Lower lobe of right lung (tissue), 2 donors: ENCODE data around the gene OTOP2. TPM values are rescaled to one million over a fixed set of nuclear protein-coding genes. Genes with fewer than 3 reads are reported as not detected.

Source experiments
- ATAC-seq, 2 donors: fragments of 200-7000 bp; cut with Tn5 transposase; one replicate each; pipeline ENCODE4 v1.9.1; 2020 to 2022; ENCODE audit warnings: mild to moderate bottlenecking in 2 of 2, moderate library complexity in 2 of 2
- DNase-seq: peaks from one replicate; pipeline ENCODE4 v3.0.0-alpha.2; 2020
- H3K27ac ChIP-seq: fragments of 200-600 bp; one replicate; pipeline ENCODE4 v1.8.0; 2022
- H3K27me3 ChIP-seq: fragments of 200-600 bp; one replicate; pipeline ENCODE4 v1.8.0; 2022; ENCODE audit warnings: low read depth
- H3K36me3 ChIP-seq: fragments of 200-600 bp; one replicate; pipeline ENCODE4 v1.8.0; 2022; ENCODE audit warnings: mild to moderate bottlenecking
- H3K4me1 ChIP-seq: fragments of 200-600 bp; one replicate; pipeline ENCODE4 v1.8.0; 2022
- H3K4me3 ChIP-seq: fragments of 200-600 bp; one replicate; pipeline ENCODE4 v1.8.0; 2022; ENCODE audit warnings: mild to moderate bottlenecking
- H3K9me3 ChIP-seq: fragments of 200-600 bp; one replicate; pipeline ENCODE4 v1.8.0; 2022
- intact Hi-C: fragments of 100-400 bp; cut with DNase I; formaldehyde crosslinking; loops from one replicate; pipeline ENCODE4 v1.11.0; 2022
- total RNA-seq: library from RNA; stranded (reverse); fragmentation: NEBNext Ultra II Directional; extraction: Animal tissue kit (Norgen Biotek cat#: 25700); gene quantifications from one replicate; pipeline ENCODE4 v1.2.1, GENCODE V29; 2021
- TF ChIP-seq, protein P1 (sequence below): fragments of 200-600 bp; IDR thresholded peaks from one replicate; pipeline ENCODE4 v1.8.0; 2022; ENCODE audit warnings: antibody characterized with exemption, mild to moderate bottlenecking
- donor health status: DM: no; HTN: yes; CAD: no; lungs with severe emphysema.

The OTOP2 gene
- total RNA-seq, 1 donor from 2014 or later, result not detected

- Histone ChIP-seq H3K4me1 (no peaks in the 10 kb centered on the region), H3K4me3 (no peak overlapping the region), H3K36me3 (no peaks in the 10 kb centered on the region), H3K27me3 (peaks cover 43% of the 10 kb centered on the region), H3K27ac (no peak overlapping the region), H3K9me3 (no peaks in the 10 kb centered on the region)
- ATAC-seq, result no peak
- intact Hi-C loops, result no loop called here
- DNase-seq, result no peak
- TF ChIP-seq, protein P1, sequence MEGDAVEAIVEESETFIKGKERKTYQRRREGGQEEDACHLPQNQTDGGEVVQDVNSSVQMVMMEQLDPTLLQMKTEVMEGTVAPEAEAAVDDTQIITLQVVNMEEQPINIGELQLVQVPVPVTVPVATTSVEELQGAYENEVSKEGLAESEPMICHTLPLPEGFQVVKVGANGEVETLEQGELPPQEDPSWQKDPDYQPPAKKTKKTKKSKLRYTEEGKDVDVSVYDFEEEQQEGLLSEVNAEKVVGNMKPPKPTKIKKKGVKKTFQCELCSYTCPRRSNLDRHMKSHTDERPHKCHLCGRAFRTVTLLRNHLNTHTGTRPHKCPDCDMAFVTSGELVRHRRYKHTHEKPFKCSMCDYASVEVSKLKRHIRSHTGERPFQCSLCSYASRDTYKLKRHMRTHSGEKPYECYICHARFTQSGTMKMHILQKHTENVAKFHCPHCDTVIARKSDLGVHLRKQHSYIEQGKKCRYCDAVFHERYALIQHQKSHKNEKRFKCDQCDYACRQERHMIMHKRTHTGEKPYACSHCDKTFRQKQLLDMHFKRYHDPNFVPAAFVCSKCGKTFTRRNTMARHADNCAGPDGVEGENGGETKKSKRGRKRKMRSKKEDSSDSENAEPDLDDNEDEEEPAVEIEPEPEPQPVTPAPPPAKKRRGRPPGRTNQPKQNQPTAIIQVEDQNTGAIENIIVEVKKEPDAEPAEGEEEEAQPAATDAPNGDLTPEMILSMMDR, result no peak
Observed at GRCh38 chr17:74941128-74941725, 17.2 kb downstream of the OTOP2 start.

- H3K4me1 ChIP-seq, result no peaks in the 10 kb centered on the region
- TF ChIP-seq, protein P1, result no peak
- H3K27ac ChIP-seq, result no peak overlapping the region
- ATAC-seq, result no peak
- intact Hi-C loops, result no loop called here
- H3K36me3 ChIP-seq, result no peaks in the 10 kb centered on the region
- no peaks in the 10 kb centered on the region for H3K9me3 ChIP-seq
- peaks cover 19% of the 10 kb centered on the region for H3K27me3 ChIP-seq
- no peak overlapping the region for H3K4me3 ChIP-seq
- no peak for DNase-seq
Observed at GRCh38 chr17:74943808-74944522, 19.9 kb downstream of the OTOP2 start.

GRCh38 chr17:74945543-74945942 lies 21.5 kb downstream of the OTOP2 start:
- DNase-seq (no peak), ATAC-seq (no peak)
- Histone ChIP-seq H3K4me3 (no peak overlapping the region), H3K36me3 (no peaks in the 10 kb centered on the region), H3K27ac (no peak overlapping the region), H3K9me3 (no peaks in the 10 kb centered on the region), H3K27me3 (peaks cover 16% of the 10 kb centered on the region), H3K4me1 (no peaks in the 10 kb centered on the region)
- TF ChIP-seq, protein P1, result no peak
- intact Hi-C loops, result no loop called here

DNA sequence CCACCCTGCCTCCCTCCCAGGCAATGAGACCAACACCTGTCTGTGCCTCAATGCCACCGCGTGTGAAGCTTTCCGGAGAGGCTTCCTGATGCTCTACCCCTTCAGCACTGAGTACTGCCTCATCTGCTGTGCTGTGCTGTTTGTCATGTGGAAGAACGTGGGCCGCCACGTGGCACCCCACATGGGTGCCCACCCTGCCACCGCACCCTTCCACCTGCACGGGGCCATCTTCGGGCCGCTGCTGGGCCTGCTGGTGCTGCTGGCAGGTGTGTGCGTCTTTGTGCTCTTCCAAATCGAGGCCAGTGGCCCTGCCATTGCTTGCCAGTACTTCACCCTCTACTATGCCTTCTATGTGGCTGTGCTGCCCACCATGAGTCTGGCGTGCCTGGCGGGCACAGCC lies 22.6 kb downstream of the OTOP2 start:
- intact Hi-C loops, result no loop called here
- H3K27me3 ChIP-seq, result peaks cover 15% of the 10 kb centered on the region
- no peaks in the 10 kb centered on the region for H3K4me1 ChIP-seq
- no peak overlapping the region for H3K27ac ChIP-seq
- ATAC-seq, result no peak
- H3K36me3 ChIP-seq, result no peaks in the 10 kb centered on the region
- DNase-seq, result no peak
- TF ChIP-seq, protein P1, result no peak
- no peaks in the 10 kb centered on the region for H3K9me3 ChIP-seq
- no peak overlapping the region for H3K4me3 ChIP-seq

DNA sequence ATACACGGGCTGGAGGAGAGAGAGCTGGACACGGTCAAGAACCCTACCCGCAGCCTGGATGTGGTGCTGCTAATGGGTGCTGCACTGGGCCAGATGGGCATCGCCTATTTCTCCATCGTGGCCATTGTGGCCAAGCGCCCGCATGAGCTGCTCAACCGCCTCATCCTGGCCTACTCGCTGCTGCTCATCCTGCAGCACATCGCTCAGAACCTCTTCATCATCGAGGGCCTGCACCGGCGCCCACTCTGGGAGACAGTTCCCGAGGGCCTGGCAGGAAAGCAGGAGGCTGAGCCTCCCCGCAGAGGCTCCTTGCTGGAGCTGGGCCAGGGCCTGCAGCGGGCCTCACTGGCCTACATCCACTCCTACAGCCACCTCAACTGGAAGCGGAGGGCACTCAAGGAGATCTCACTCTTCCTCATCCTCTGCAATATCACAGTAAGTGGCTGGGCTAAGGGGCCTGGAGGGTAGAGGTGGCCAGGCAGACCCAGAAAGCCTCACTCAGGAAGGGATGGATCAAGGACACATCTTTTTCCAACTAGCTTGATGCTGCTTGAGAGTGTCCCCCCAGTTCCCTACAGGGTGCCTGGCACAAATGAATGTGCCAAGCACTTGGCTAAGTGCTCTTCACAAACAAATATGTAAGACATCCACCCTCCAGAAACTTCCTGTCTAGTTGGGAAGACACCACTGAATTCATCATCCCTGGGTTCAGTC lies 23.1 kb downstream of the OTOP2 start:
- TF ChIP-seq, protein P1, result no peak
- Histone ChIP-seq H3K27me3 (peaks cover 12% of the 10 kb centered on the region), H3K27ac (no peak overlapping the region), H3K4me1 (no peaks in the 10 kb centered on the region), H3K9me3 (no peaks in the 10 kb centered on the region), H3K4me3 (no peak overlapping the region), H3K36me3 (no peaks in the 10 kb centered on the region)
- ATAC-seq (no peak), DNase-seq (no peak)
- intact Hi-C loops, result no loop called here
